Fibroblast of skin of left quadriceps (primary cell): ENCODE data around the gene RNPS1.

Experiments used
- DNase-seq, 2 experiments: peaks; one replicate each; pipeline ENCODE4 v3.0.0-alpha.2; 2013; ENCODE audit warnings: low read depth in 2 of 2

RNPS1 gene

GRCh38 chr16:2267913-2268666, at the start of gene RNPS1:
Gene RNPS1, minus strand, starts transcription at chr16:2268126. Its CDS starts 3,483 bp downstream, at chr16:2264643.
- peak; percentile 90 to 92 for DNase-seq

- no peak for DNase-seq
Observed at GRCh38 chr16:2317231-2318020, 49.5 kb upstream of the RNPS1 start.

GRCh38 chr16:2308089-2308962, 40.4 kb upstream of the RNPS1 start:
- DNase-seq, result no peak

GRCh38 chr16:2299915-2300192, 31.9 kb upstream of the RNPS1 start:
- DNase-seq, result no peak

- no peak for DNase-seq
Observed at GRCh38 chr16:2299121-2299914, 31.4 kb upstream of the RNPS1 start.

- no peak for DNase-seq
Observed at GRCh38 chr16:2298621-2299020, 30.7 kb upstream of the RNPS1 start.

- DNase-seq, result no peak
Observed at GRCh38 chr16:2297506-2297860, 29.6 kb upstream of the RNPS1 start.

GRCh38 chr16:2296661-2297505, 29.0 kb upstream of the RNPS1 start:
- no peak for DNase-seq

- DNase-seq, result no peak
Observed at GRCh38 chr16:2295056-2295798, 27.3 kb upstream of the RNPS1 start.

GRCh38 chr16:2292221-2292620, 24.3 kb upstream of the RNPS1 start:
- DNase-seq, result no peak

- no peak for DNase-seq
Observed at GRCh38 chr16:2289282-2289681, 21.4 kb upstream of the RNPS1 start.

- no peak for DNase-seq
Observed at GRCh38 chr16:2288726-2289125, 20.8 kb upstream of the RNPS1 start.

GRCh38 chr16:2287916-2288547, 20.1 kb upstream of the RNPS1 start:
- DNase-seq, result no peak

- DNase-seq, result no peak
Observed at GRCh38 chr16:2286550-2286949, 18.6 kb upstream of the RNPS1 start.

GRCh38 chr16:2285731-2286191, 17.8 kb upstream of the RNPS1 start:
- no peak for DNase-seq

- no peak for DNase-seq
Observed at GRCh38 chr16:2284797-2285576, 17.1 kb upstream of the RNPS1 start.

- no peak for DNase-seq
Observed at GRCh38 chr16:2284001-2284770, 16.3 kb upstream of the RNPS1 start.
